Breast epithelium (tissue), 4 donors: ENCODE data around the gene ATRN. TPM values are rescaled to one million over a fixed set of nuclear protein-coding genes. Genes with fewer than 3 reads are reported as not detected.
"Not testable (repeated sequence)": the region's sequence is repeated elsewhere in the genome, so short reads cannot be mapped to it uniquely, and the experiment has no call there.

Experiments used
- DNase-seq, 2 donors: peaks; one replicate each; pipeline ENCODE4 v3.0.0-alpha.2; 2019; ENCODE audit warnings: low spot score in 2 of 2
- H3K27ac ChIP-seq, 2 donors: fragments of 200-600 bp; sonication (generic) in 1 of 2; one replicate each; pipeline ENCODE4 v1.5.1; 2016 to 2019; ENCODE audit warnings: mild to moderate bottlenecking in 1 of 2
- H3K27me3 ChIP-seq, 2 donors: fragments of 200-600 bp; sonication (generic) in 1 of 2; one replicate each; pipeline versions ENCODE4 v1.5.1 to v1.6.0; 2017 to 2019; ENCODE audit warnings: control low read depth in 1 of 2, mild to moderate bottlenecking in 1 of 2
- H3K36me3 ChIP-seq: fragments of 200-600 bp; one replicate; pipeline ENCODE4 v1.5.1; 2019
- H3K4me1 ChIP-seq, 2 donors: fragments of 200-600 bp; sonication (generic); one replicate each; pipeline ENCODE4 v1.5.1; 2016 to 2019; ENCODE audit warnings: control low read depth in 1 of 2
- H3K4me3 ChIP-seq, 3 donors: fragments of 200-600 bp; sonication (generic); 1 replicate in 2 of 3; 2 replicates in 1 of 3; pipeline ENCODE4 v1.5.1; 2016 to 2019; ENCODE audit warnings: mild to moderate bottlenecking in 3 of 3, moderate library complexity in 2 of 3
- H3K9me3 ChIP-seq, 2 donors: fragments of 200-600 bp; sonication (generic) in 1 of 2; one replicate each; pipeline ENCODE4 v1.5.1; 2016 to 2019; ENCODE audit warnings: control low read depth in 1 of 2
- POLR2A ChIP-seq: fragments of 450-650 bp; IDR thresholded peaks from one replicate; pipeline ENCODE4 v1.6.1; 2016; ENCODE audit warnings: antibody characterized with exemption, mild to moderate bottlenecking, moderate library complexity
- POLR2AphosphoS5 ChIP-seq, 3 donors: sonication (generic); formaldehyde crosslinking; IDR thresholded peaks; one replicate each; pipeline ENCODE4 v1.6.1; 2017; ENCODE audit warnings: antibody characterized with exemption in 3 of 3
- intact Hi-C: fragments of 100-400 bp; cut with DNase I; formaldehyde crosslinking; loops from one replicate; pipeline ENCODE4 v1.15.1; 2023; ENCODE audit warnings: low total_unique reads
- total RNA-seq, 3 donors: library from RNA; depleted of rRNA; stranded (reverse); fragments of >200 nt; gene quantifications; one replicate each; pipeline ENCODE4 v1.1.0, GENCODE V29; 2016
- TF ChIP-seq, protein P1 (sequence below), 3 donors: fragments of 450-650 bp; IDR thresholded peaks; one replicate each; pipeline ENCODE4 v1.5.1; 2016 to 2017; ENCODE audit warnings: antibody characterized with exemption in 3 of 3, mild to moderate bottlenecking in 3 of 3, moderate library complexity in 3 of 3

Gene ATRN
- total RNA-seq, 3 donors from 2014 or later, result 26.5 to 35.6 (median 32.3) TPM

DNA sequence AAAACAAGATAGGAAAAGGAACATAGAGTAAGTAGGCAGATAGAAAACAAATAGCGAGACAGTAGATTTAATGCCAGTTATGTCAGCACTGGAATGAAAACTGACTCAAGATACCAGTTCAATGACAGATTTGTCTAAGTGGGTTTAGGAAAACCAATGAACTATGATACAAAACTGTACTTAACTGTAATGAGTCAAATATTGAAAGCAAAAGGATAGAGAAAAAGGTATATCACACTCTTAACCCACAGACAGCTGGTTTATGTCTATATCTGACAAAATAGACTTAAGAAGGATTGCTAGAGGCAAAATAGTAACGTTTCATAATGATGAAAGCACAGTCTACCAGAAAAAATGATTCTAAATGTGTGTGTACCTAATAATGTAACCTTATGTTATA lies 38.2 kb downstream of the ATRN start:
- no peaks in the 10 kb centered on the region for H3K9me3 ChIP-seq
- no peaks in the 10 kb centered on the region for H3K27me3 ChIP-seq
- no peak overlapping the region for H3K4me3 ChIP-seq
- H3K27ac ChIP-seq, result no peak overlapping the region
- no peaks in the 10 kb centered on the region for H3K4me1 ChIP-seq
- H3K36me3 ChIP-seq, result no peaks in the 10 kb centered on the region
- no peak for DNase-seq
- intact Hi-C loops, result no loop called here
- TF ChIP-seq, protein P1, sequence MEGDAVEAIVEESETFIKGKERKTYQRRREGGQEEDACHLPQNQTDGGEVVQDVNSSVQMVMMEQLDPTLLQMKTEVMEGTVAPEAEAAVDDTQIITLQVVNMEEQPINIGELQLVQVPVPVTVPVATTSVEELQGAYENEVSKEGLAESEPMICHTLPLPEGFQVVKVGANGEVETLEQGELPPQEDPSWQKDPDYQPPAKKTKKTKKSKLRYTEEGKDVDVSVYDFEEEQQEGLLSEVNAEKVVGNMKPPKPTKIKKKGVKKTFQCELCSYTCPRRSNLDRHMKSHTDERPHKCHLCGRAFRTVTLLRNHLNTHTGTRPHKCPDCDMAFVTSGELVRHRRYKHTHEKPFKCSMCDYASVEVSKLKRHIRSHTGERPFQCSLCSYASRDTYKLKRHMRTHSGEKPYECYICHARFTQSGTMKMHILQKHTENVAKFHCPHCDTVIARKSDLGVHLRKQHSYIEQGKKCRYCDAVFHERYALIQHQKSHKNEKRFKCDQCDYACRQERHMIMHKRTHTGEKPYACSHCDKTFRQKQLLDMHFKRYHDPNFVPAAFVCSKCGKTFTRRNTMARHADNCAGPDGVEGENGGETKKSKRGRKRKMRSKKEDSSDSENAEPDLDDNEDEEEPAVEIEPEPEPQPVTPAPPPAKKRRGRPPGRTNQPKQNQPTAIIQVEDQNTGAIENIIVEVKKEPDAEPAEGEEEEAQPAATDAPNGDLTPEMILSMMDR (IDR thresholded peaks at IDR 0.05), result no peak
- no peak for TF ChIP-seq POLR2A
- TF ChIP-seq POLR2AphosphoS5 (IDR thresholded peaks at IDR 0.05), result no peak

DNA sequence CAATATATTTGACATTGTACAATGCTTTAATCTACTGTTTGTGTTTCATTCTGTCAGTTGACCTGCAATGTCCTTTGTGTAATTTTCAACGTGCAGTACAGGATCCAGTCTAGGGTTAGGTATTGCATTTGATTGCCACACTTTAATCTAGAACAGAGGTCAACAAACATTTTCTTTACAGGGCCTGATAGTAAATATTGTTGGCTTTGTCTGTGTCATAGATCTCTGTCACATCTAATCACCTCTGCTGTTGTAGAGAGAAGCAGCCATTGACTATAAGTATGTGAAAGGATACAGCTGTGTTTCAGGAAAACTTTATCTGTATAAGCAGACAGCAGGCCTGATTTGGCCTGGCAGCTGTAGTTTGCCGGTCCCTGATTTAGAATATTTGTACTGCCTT lies 39.3 kb downstream of the ATRN start:
- TF ChIP-seq POLR2AphosphoS5 (IDR thresholded peaks at IDR 0.05) (no peak), POLR2A (no peak)
- TF ChIP-seq, protein P1 (IDR thresholded peaks at IDR 0.05), result no peak
- Histone ChIP-seq H3K27me3 (no peaks in the 10 kb centered on the region), H3K36me3 (no peaks in the 10 kb centered on the region), H3K4me3 (no peak overlapping the region), H3K4me1 (no peaks in the 10 kb centered on the region), H3K9me3 (no peaks in the 10 kb centered on the region), H3K27ac (no peak overlapping the region)
- DNase-seq, result no peak
- intact Hi-C loops, result no loop called here

DNA sequence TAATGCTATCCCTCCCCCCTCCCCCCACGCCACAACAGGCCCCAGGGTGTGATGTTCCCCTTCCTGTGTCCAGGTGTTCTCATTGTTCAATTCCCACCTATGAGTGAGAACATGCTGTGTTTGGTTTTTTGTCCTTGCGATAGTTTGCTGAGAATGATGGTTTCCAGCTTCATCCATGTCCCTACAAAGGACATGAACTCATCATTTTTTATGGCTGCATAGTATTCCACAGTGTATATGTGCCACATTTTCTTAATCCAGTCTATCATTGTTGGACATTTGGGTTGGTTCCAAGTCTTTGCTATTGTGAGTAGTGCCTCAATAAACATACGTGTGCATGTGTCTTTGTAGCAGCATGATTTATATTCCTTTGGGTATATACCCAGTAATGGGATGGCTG lies 41.4 kb downstream of the ATRN start:
- H3K4me1 ChIP-seq, H3K27ac ChIP-seq, intact Hi-C loops: not testable (repeated sequence)

DNA sequence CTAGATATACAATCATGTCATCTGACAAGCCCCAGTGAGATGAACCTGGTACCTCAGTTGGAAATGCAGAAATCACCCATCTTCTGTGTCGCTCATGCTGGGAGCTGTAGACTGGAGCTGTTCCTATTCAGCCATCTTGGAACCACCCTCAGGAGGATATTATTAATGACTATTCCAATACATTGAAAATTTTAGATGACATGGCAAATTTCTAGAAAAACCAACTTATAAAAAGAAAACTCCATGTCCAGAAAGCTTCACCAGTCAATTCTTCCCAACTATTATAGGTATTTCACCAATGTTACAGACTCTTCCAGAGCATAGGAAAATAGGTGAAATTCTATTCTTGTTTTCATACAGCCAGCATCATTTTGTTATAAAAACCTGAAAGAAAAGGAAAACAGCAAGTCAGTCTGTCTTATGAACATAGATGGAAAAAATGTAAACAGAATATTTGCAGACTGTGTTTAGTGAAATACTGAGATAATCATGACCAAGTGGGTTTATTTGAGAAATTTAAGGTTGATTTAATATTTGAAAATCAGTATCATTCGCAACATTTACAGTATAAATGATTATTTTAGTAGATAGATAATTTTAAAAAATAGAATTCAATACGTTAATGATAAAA lies 43.3 kb downstream of the ATRN start:
- TF ChIP-seq POLR2AphosphoS5 (IDR thresholded peaks at IDR 0.05) (no peak), POLR2A (no peak)
- TF ChIP-seq, protein P1 (IDR thresholded peaks at IDR 0.05), result no peak
- no peak for DNase-seq
- no peaks in the 10 kb centered on the region for H3K36me3 ChIP-seq
- no peaks in the 10 kb centered on the region for H3K4me1 ChIP-seq
- no peak overlapping the region for H3K27ac ChIP-seq
- intact Hi-C loops, result no loop called here
- no peaks in the 10 kb centered on the region for H3K27me3 ChIP-seq
- H3K9me3 ChIP-seq, result no peaks in the 10 kb centered on the region
- no peak overlapping the region for H3K4me3 ChIP-seq

More for the DNA sequence above, 41.4 kb downstream of the ATRN start:
- H3K4me3 ChIP-seq, H3K36me3 ChIP-seq, DNase-seq, H3K27me3 ChIP-seq, H3K9me3 ChIP-seq: not testable (repeated sequence)

DNA sequence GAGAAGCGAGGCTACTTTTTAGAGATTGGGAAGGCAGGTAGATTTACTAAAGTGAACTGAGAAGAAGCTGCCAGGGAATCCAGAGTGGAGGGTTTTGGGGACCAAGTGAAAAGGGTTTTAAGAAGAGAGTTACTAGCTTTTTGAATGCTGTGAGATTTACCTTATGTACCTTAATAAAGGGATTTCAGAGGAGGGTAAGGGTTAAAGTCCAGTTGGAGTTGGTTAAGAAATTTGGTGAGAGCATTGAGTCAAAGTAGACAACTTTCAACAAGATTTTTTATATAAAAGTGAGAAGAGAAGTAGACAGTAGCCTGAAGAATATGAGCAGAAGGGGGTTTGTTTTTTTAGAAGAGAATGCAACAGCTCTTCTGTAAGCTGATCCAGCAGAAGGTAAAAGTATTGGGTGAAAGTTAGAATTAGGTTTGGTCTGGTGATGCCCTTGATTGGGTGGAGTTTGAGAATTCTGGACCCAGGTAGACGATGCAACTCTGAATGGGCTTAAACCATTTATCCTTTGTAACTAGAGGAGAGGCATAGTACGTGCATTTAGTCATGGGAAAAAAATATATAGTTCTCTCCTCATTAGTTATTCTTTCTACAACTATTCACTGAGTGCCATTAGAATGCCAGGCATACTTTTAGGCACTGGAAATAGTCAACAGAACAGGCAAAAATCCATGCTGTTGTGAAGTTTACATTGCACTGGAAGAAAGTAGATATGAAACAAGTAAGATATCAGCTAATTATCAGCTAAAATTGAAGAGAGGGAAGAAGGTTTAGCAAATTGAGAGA lies 44.8 kb downstream of the ATRN start:
- DNase-seq, result no peak
- intact Hi-C loops, result no loop called here
- Histone ChIP-seq H3K36me3 (no peaks in the 10 kb centered on the region), H3K27me3 (no peaks in the 10 kb centered on the region), H3K9me3 (no peaks in the 10 kb centered on the region), H3K27ac (no peak overlapping the region), H3K4me1 (no peaks in the 10 kb centered on the region), H3K4me3 (no peak overlapping the region)
- TF ChIP-seq POLR2A, result no peak
- TF ChIP-seq, protein P1 (IDR thresholded peaks at IDR 0.05), result no peak
- no peak for TF ChIP-seq POLR2AphosphoS5 (IDR thresholded peaks at IDR 0.05)
